Peyer's patch (tissue), 4 donors: Measurements from ENCODE around the gene COL26A1.

Experiments
- POLR2A ChIP-seq, 2 donors: fragments of 450-650 bp; IDR thresholded peaks; one replicate each; pipeline ENCODE4 v1.5.1; 2017; ENCODE audit warnings: antibody characterized with exemption in 2 of 2, mild to moderate bottlenecking in 2 of 2, moderate library complexity in 2 of 2
- TF ChIP-seq, protein P1 (sequence below), 6 experiments: fragments of 450-650 bp in 4 of 6; fragments of 200-600 bp in 2 of 6; sonication (generic) in 1 of 6; IDR thresholded peaks; one replicate each; pipeline ENCODE4 v1.5.1; 2017 to 2019; ENCODE audit warnings: antibody characterized with exemption in 6 of 6, mild to moderate bottlenecking in 3 of 6, moderate library complexity in 1 of 6

DNA sequence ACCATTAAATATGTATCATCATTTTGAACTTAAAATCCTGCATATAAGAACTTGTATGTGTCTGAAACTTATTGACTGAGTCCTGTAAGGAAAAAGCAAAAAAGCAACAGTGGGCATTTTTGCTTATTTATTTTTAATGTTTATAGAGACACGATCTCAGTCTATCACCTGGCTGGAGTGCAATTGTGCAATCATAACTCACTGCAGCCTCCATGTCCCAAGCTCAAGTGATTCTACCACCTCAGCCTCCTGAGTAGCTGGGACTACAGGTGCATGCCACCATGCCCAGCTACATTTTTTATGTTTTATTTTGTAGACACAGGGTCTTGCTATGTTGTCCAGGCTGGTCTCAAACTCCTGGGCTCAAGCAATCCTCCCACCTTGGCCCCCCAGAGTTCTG, 234.2 kb downstream of the COL26A1 start:
- TF ChIP-seq, protein P1, sequence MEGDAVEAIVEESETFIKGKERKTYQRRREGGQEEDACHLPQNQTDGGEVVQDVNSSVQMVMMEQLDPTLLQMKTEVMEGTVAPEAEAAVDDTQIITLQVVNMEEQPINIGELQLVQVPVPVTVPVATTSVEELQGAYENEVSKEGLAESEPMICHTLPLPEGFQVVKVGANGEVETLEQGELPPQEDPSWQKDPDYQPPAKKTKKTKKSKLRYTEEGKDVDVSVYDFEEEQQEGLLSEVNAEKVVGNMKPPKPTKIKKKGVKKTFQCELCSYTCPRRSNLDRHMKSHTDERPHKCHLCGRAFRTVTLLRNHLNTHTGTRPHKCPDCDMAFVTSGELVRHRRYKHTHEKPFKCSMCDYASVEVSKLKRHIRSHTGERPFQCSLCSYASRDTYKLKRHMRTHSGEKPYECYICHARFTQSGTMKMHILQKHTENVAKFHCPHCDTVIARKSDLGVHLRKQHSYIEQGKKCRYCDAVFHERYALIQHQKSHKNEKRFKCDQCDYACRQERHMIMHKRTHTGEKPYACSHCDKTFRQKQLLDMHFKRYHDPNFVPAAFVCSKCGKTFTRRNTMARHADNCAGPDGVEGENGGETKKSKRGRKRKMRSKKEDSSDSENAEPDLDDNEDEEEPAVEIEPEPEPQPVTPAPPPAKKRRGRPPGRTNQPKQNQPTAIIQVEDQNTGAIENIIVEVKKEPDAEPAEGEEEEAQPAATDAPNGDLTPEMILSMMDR (IDR thresholded peaks at IDR 0.05): no peak
- TF ChIP-seq POLR2A (IDR thresholded peaks at IDR 0.05): no peak
